Prostate gland (tissue), 2 donors: ENCODE data around the gene EEF1A2. TPM values are rescaled to one million over a fixed set of nuclear protein-coding genes. Genes with fewer than 3 reads are reported as not detected.

ENCODE experiments used
- DNase-seq: peaks from one replicate; pipeline ENCODE4 v3.0.0-alpha.2; 2019; ENCODE audit warnings: low spot score
- H3K27ac ChIP-seq, 2 donors: fragments of 200-600 bp; sonication (generic); 2 replicates each; pipeline ENCODE4 v1.5.1; 2017 to 2019
- H3K27me3 ChIP-seq: fragments of 200-600 bp; sonication (generic); replicated peaks from 2 replicates; pipeline ENCODE4 v1.5.1; 2019; ENCODE audit not compliant: insufficient read depth
- H3K36me3 ChIP-seq, 2 donors: fragments of 200-600 bp; sonication (generic); 1 replicate in 1 of 2; 2 replicates in 1 of 2; pipeline versions ENCODE4 v1.5.1 to v1.8.1; 2017 to 2019
- H3K4me1 ChIP-seq: fragments of 200-600 bp; sonication (generic); replicated peaks from 2 replicates; pipeline ENCODE4 v1.5.1; 2019
- H3K4me3 ChIP-seq, 2 donors: fragments of 200-600 bp; sonication (generic); 2 replicates each; pipeline ENCODE4 v1.5.1; 2017 to 2019
- H3K9me3 ChIP-seq: fragments of 200-600 bp; sonication (generic); 2 replicates; pipeline ENCODE4 v1.5.1; 2017
- POLR2A ChIP-seq: fragments of 450-650 bp; IDR thresholded peaks from one replicate; pipeline ENCODE4 v1.6.1; 2016; ENCODE audit warnings: antibody characterized with exemption, mild to moderate bottlenecking
- POLR2AphosphoS5 ChIP-seq: sonication (generic); formaldehyde crosslinking; IDR thresholded peaks from one replicate; pipeline ENCODE4 v1.6.1; 2017; ENCODE audit warnings: antibody characterized with exemption
- WGBS: methylation state at CpG from one replicate; pipeline ENCODE4 v1.1.5; 2018; 5-methylcytosine and 5-hydroxymethylcytosine counted together
- intact Hi-C: fragments of 100-400 bp; cut with DNase I; formaldehyde crosslinking; loops from one replicate; pipeline ENCODE4 v1.14.2; 2022
- total RNA-seq, 2 donors: library from RNA; depleted of rRNA; stranded (reverse); fragments of >200 nt; gene quantifications; one replicate each; pipeline ENCODE4 v1.1.0, GENCODE V29; 2016
- TF ChIP-seq, protein P1 (sequence below), 4 experiments: fragments of 200-600 bp in 2 of 4; fragments of 450-650 bp in 2 of 4; sonication (generic) in 2 of 4; IDR thresholded peaks; 1 replicate in 3 of 4; 2 replicates in 1 of 4; pipeline ENCODE4 v1.5.1; 2016 to 2019; ENCODE audit warnings: antibody characterized with exemption in 4 of 4, mild to moderate bottlenecking in 2 of 4, moderate library complexity in 2 of 4

The EEF1A2 gene
- total RNA-seq, 2 donors from 2014 or later: 13.4 to 20.9 TPM

DNA sequence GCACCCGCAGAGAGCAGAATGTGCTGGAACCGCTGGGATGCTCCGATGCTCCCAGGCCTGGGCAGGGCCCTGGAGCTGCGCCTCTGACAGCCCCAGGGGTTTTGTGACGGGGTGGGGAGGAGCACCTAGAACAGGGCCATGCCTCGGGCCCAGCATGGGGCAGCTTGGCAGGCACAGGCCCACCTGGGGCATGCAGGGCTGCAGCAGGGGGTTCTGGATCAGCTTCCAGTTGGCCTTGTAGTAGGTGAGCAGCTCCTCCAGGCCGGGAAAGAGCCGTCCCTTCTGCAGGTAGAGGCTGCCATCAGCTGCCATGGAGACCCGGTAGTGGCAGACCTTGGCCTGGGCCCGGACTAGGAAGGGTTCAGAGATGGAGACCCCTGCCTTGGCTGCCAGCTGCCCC, 44.2 kb upstream of the EEF1A2 start:
- Histone ChIP-seq H3K4me1 (no peaks in the 10 kb centered on the region), H3K27ac (no peak overlapping the region), H3K36me3 (no peaks in the 10 kb centered on the region), H3K27me3 (no peaks in the 10 kb centered on the region), H3K9me3 (no peaks in the 10 kb centered on the region), H3K4me3 (no peak overlapping the region)
- intact Hi-C loops: no loop called here
- 89% methylated on average over 9 of the region's 10 CpGs for WGBS
- no peak for DNase-seq
- TF ChIP-seq, protein P1, sequence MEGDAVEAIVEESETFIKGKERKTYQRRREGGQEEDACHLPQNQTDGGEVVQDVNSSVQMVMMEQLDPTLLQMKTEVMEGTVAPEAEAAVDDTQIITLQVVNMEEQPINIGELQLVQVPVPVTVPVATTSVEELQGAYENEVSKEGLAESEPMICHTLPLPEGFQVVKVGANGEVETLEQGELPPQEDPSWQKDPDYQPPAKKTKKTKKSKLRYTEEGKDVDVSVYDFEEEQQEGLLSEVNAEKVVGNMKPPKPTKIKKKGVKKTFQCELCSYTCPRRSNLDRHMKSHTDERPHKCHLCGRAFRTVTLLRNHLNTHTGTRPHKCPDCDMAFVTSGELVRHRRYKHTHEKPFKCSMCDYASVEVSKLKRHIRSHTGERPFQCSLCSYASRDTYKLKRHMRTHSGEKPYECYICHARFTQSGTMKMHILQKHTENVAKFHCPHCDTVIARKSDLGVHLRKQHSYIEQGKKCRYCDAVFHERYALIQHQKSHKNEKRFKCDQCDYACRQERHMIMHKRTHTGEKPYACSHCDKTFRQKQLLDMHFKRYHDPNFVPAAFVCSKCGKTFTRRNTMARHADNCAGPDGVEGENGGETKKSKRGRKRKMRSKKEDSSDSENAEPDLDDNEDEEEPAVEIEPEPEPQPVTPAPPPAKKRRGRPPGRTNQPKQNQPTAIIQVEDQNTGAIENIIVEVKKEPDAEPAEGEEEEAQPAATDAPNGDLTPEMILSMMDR (IDR thresholded peaks at IDR 0.05): no peak
- no peak for TF ChIP-seq POLR2AphosphoS5
- TF ChIP-seq POLR2A: no peak

DNA sequence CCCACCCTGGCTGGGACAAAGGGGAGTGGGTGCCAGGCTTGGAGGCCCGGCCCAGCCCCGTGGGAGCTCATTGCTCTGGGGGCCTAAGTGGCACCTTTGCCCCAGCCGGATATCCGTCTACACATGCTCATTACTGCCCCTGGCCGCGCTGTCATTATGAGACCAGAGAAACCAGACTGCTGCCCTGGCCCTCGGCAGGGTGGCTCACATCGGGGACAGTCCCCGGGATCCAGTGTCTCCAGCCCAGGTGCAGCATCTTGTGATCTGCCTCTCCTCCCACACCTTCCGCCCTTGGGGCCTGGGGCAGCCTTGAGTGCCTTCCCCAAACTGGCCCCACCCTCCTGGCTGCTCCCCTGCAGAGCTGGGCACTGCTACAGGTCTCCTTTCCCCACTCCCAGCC, 43.8 kb upstream of the EEF1A2 start:
- Histone ChIP-seq H3K36me3 (no peaks in the 10 kb centered on the region), H3K9me3 (no peaks in the 10 kb centered on the region), H3K27me3 (no peaks in the 10 kb centered on the region), H3K4me1 (no peaks in the 10 kb centered on the region), H3K4me3 (no peak overlapping the region), H3K27ac (peak overlapping the region in 1 of 2 donors; percentile 72)
- TF ChIP-seq POLR2AphosphoS5 (no peak), POLR2A (no peak)
- TF ChIP-seq, protein P1 (IDR thresholded peaks at IDR 0.05): no peak
- intact Hi-C loops: no loop called here
- WGBS: 79% methylated on average over 10 of the region's 10 CpGs
- no peak for DNase-seq

DNA sequence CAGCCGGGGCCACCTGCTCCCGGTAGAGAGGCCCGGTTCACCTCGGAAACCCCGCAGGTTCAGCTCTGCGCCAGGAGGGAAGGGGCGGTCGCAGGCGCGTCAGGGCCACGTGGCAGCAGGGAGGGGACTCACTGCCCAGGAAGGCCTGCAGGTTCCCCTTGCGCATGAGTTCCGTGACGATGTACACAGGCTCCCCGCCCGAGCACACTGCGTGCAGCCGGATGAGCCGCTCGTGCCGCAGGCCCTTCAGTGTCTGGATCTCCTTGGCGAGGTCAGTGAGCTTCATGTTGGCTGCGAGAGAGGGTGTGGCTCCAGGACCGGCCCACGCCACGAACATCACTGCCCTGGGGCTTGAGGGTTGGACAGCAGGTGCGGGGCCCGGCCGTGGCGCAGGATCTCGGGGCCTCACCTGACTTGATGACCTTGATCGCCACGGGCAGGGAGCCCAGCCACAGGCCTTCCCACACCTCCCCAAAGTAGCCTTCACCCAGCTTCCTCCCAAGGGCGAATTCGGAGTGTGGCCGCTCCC, 43.2 kb upstream of the EEF1A2 start:
- Histone ChIP-seq H3K9me3 (no peaks in the 10 kb centered on the region), H3K4me3 (no peak overlapping the region), H3K27me3 (no peaks in the 10 kb centered on the region), H3K4me1 (no peaks in the 10 kb centered on the region), H3K27ac (peak overlapping the region in 1 of 2 donors; percentile 72), H3K36me3 (no peaks in the 10 kb centered on the region)
- intact Hi-C loops: no loop called here
- TF ChIP-seq POLR2A: no peak
- TF ChIP-seq, protein P1 (IDR thresholded peaks at IDR 0.05): peak in 1 of 4 experiments; percentile 14
- WGBS: 89% methylated on average over 35 of the region's 36 CpGs
- no peak for DNase-seq

DNA sequence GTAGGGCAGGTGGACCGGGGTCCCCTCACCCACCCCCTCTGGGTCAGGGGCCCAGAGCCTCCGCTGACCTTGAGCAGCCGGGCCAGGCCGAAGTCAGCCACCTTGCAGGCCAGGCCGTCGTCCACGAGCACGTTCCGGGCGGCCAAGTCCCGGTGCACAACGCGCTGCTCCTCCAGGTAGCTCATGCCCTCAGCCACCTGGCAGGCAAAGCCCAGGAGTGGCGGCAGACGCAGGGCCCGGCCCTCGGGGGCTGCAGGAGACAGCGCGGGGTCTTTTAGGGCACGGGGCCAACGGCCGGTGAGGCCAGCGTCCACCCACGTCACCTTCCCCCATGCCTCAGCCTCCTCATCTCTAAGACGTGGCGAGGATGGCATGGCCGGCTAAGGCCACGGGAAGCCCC, 42.5 kb upstream of the EEF1A2 start:
- H3K27me3 ChIP-seq: no peaks in the 10 kb centered on the region
- no peaks in the 10 kb centered on the region for H3K9me3 ChIP-seq
- 92% methylated on average over 24 of the region's 28 CpGs for WGBS
- peaks cover 4% of the 10 kb centered on the region for H3K4me1 ChIP-seq
- TF ChIP-seq, protein P1 (IDR thresholded peaks at IDR 0.05): no peak
- TF ChIP-seq POLR2AphosphoS5 (no peak), POLR2A (no peak)
- H3K27ac ChIP-seq: peak overlapping the region in 1 of 2 donors; percentile 72
- H3K36me3 ChIP-seq: no peaks in the 10 kb centered on the region
- DNase-seq: no peak
- intact Hi-C loops: no loop called here
- no peak overlapping the region for H3K4me3 ChIP-seq

DNA sequence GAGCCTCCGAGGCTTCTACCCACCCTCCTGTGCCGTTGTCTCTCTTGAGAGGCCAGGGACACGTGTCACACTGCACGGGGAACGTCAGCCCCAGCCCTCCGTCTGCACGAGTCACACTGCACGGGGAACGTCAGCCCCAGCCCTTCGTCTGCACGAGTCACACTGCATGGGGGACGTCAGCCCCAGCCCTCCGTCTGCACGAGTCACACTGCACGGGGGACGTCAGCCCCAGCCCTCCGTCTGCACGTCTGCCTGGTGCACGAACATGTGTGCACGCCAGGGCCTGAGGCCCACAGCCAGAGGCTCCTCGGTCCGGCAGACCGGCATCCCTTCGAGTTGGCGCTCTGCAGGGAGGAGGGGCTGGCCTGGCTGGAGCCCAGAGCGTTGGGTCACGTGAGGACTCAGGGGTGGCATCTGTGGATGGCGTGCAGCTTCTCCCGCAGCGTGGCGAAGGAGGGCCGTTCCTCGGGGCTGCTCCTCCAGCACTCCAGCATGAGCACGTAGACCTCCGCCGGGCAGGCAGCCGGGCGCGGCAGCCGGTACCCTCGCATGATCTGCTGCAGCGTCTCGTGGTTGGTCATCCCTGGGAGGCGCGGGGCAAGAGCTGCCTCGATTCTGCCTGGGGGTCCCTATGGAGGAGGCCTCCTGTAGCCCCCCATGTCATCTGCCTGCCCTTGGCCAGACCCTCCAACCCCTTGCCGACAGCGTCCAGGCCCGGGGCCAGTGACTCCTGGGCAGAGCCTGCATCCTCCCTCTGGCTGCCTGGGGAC, 41.7 kb upstream of the EEF1A2 start:
- no peak for DNase-seq

More for the DNA sequence above, 41.7 kb upstream of the EEF1A2 start:
- no peaks in the 10 kb centered on the region for H3K27me3 ChIP-seq
- peaks cover 5% of the 10 kb centered on the region for H3K4me1 ChIP-seq
- H3K27ac ChIP-seq: no peak overlapping the region
- H3K9me3 ChIP-seq: no peaks in the 10 kb centered on the region
- no peaks in the 10 kb centered on the region for H3K36me3 ChIP-seq
- H3K4me3 ChIP-seq: no peak overlapping the region
- intact Hi-C loops: no loop called here
- TF ChIP-seq POLR2AphosphoS5 (no peak), POLR2A (no peak)
- TF ChIP-seq, protein P1 (IDR thresholded peaks at IDR 0.05): no peak
- WGBS: 65% methylated on average over 35 of the region's 49 CpGs
